GM20431 (cell line): ENCODE measurements around the gene L3MBTL4.
"Not testable (repeated sequence)": the region's sequence is repeated elsewhere in the genome, so short reads cannot be mapped to it uniquely, and the experiment has no call there.

Experiments
- in situ Hi-C: fragments of 300-500 bp; cut with MseI, MboI; formaldehyde crosslinking; loops from one replicate; pipeline ENCODE4 v1.15.0; 2020; ENCODE audit warnings: low sequenced_read_pairs; ENCODE audit not compliant: unreplicated experiment

The L3MBTL4 gene

DNA sequence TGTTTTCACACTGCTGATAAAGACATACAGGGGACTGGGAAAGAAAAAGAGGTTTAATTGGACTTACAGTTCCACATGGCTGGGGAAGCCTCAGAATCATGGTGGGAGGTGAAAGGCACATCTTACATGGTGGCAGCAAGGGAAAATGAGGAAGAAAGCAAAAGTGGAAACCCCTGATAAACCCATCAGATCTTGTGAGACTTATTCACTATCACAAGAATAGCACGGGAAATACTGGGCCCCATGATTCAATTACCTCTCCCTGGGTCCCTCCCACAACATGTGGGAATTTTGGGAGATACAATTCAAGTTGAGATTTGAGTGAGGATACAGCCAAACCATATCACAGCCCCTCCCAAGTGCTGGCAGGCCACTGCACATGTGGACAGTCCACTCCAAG, 278.8 kb downstream of the L3MBTL4 start:
- in situ Hi-C loops: not testable (repeated sequence)

DNA sequence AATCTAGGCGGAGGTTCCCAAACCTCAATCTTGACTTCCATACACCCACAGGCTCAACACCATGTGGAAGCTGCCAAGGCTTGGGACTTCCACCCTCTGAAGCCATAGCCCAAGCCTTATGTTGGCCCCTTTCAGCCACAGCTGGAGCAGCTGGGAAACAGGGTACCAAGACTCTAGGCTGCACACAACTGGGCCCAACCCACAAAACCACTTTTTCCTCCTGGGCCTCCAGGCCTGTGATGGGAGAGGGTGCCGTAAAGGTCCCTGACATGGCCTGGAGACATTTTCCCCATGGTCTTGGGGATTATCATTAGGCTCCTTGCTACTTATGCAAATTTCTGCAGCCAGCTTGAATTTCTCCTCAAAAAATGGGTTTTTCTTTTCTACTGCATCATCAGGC, 279.7 kb downstream of the L3MBTL4 start:
- in situ Hi-C loops: not testable (repeated sequence)

DNA sequence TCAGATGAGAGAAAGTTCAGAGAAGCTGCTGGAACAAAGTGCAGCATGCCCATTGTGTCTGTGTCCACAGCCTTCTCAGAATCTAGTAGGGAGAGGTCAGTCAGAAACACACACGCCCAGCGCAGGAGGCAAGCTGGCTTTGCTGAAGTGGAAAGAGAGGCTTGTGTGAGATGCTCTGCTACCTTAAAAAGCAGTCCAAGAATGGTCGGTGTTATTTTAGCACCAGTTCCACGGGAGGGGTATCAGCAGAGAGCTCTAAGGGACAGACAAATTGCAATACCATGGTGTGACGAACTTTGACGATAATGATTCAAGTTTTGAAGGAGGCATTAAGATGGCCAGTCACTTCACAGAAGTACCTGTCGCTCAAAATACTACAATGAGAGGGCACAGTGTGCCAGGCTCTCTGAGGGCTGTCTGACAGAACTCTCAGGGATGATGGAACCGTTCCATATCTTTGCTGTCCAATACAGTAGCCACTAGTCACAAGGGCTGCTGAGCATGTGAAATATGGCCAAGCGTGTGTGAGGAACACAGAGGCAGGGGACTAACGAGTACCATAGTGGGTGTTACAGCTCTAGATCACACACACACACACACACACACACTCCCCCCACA, 281.9 kb downstream of the L3MBTL4 start:
- in situ Hi-C loops: no loop called here

DNA sequence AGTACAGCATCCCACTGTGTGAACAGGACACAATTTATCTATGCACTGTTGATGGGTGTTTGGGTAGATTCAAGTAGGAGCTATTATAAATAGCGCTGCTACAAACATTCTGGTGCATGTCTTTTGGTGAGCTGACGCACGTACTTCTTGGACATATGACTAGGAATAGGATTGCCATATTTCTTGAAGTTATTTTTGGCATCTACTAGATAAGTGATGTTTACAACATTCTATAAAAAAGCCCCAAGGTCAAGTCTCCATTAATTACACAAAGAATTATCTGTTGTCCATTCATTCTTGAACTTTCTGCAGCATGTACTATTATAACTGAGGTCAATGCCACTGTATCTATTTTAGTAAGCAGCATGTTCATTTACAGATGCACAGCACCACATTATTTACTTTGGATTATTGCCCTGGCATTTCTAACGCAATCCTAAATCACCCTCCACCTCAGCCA, 293.9 kb downstream of the L3MBTL4 start:
- in situ Hi-C loops: no loop called here

DNA sequence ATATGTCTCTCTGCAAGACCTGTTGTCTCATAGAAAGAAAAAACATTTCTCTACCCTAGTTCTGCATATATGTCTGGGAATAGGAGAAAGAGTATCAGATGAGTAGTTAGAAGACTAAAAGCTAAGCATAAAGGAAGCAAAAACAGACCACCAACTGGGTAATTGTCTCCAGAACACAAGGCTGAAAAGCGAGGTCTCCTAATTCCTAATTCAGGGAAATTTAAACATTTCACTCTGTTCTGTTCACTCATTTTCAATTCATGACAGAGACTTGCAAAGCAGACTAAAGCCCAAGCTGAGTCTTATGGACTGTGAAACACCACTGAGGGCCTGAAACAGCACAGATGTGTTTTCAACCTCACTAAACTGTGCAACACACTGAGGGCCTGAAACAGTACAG, 294.9 kb downstream of the L3MBTL4 start:
- in situ Hi-C loops: no loop called here

DNA sequence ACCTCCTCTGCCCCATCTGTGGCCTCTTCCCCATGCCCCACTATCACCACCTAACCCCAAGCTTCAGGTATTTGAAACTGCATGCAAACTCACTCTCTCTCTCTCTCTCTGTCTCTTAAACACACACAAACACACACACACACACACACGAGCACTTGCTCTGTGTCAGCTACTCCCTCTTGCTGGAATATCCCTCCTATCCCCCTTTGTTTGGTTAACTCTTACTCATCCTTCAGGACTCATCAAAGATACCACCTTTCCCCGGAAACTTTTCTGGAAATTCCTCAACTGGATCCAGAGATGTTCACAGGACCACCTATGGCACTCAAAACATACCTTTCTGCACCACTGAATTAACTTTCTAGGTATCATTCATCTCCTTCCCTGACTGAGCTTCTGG, 296.6 kb downstream of the L3MBTL4 start:
- in situ Hi-C loops: no loop called here

DNA sequence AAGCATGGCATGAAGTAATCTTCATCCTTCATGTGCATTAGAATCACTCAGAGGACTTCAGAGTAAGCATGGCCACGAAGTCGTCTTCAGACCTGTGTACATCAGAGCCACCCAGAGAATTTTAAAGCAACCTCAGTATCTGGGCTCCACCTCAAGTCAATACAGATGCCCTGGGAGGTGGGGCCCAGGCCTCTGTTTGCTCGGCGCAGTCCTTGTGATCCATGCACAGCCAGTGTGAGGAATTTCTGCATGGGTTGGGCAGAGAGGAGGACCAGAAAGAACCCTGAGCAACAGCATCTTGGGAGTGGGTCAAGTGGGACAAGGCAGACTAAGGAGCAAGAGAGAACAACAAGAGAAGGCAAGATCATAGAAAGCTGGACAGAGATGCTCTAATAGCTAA, 299.0 kb downstream of the L3MBTL4 start:
- in situ Hi-C loops: no loop called here

DNA sequence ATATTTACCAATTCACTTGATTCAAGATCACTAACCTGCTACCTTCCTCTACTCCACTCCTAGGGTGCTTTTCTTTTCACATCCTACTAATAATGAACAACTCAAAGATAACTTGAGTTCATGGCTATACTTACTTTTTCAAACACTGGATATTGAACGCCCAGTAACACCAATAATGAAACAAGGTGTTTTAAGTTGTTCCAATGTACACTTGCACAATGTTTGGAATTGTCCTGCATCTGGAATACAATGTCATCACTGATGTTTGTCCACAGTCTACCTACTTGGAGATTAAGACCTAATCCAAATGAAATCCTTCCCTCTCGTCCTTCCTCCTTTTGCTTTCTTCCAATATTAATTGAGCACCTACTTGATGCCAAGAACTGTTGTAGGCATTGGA, 301.1 kb downstream of the L3MBTL4 start:
- in situ Hi-C loops: no loop called here

DNA sequence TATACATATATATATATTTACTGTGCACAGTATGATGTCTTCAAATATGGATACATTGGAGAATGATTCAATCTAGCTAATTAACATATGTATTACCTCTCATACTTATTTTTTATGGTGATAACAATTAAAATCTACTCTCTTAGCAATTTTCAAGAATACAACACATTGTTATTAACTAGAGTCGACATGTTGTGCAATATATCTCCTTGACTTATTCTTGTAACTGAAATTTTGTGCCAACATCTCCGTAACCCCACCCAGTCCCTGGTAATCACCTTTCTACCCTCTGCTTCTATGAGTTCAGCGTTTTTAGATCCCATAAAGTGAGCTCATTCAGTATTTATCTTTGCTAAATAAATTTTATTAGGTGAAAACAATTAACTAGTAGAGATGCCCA, 303.0 kb downstream of the L3MBTL4 start:
- in situ Hi-C loops: no loop called here

DNA sequence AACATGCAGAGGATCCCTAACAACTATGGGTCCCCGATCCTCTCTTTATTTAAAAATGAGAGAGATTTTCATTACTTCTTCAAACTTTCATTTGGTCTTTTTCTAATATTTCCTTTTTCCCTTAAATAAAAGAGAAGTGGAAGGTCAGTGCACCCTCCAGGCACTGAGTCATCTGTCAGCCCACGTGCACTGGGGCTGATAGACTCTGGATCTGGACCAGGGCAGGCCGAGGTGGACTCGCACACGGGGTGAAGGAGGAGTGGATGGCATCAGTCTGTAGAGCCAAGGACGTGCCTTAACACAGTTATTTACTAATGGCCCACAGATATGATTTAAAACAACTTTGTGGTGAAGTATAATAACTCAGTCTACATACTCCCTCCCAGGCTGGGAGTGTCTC, 305.0 kb downstream of the L3MBTL4 start:
- in situ Hi-C loops: no loop called here

DNA sequence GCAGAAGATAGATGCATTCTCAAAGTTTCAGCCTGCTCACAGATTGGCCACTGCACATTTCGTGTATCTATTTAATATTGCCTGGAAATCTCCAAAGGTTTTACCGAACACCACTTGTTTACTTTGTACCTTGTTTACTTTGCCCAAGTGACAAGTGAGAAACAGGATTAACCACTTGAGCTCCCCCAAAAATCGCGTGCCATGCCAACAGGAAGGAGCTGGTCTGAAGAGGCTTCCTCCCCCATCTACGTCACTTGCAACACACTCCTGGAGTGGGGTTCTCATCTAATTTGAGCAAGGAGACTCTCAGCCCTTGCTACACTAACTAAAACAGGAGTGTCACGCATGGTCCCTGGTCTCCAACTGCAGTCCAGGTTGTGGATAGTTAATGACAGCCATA, 306.9 kb downstream of the L3MBTL4 start:
- in situ Hi-C loops: no loop called here

DNA sequence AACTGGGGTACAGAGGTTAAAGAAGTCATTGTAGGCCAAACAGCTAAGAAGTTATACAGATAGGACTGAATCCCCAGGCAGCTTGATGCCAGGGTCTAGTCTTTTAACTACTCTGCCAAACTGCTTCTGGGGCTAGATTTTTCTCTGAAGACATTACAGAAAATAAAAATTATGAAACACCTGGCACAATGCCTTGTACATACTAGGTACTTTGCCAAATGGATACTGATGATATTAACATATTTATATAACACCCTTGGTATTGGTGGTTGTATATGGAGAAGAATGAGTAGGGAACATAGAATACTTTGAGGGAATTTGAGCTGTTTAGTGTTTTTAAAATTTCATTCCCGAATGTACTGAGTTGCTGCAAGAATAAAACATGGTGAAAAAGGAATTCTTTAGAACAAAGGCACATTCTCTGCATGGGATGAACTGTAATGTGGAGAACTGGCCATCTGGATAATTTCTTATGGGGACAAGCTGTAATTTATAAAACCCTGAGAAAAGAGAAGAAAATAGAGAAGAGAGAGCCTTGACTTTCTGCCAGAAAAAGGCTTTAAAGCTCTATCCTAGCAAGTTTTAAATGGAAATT, 308.5 kb downstream of the L3MBTL4 start:
- in situ Hi-C loops: no loop called here

DNA sequence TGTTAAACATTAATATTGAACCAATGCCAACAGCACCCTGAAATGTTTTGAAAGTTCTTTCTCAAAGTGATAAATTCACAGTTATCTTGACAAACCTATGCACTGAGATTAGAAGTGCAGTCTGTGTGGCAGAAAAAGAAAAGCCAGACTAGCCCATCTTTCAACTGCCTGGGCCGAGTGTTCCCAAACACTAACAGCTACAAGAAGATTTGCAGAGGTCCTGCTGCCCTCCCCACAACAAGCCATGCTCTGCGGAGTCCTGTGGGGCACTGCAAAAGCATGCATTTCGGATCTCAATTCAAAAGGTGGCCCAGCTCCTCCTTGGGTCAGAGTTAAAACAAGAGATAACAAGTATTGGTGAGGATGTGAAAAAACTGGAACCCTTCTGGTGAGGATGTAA, 311.0 kb downstream of the L3MBTL4 start:
- in situ Hi-C loops: no loop called here

DNA sequence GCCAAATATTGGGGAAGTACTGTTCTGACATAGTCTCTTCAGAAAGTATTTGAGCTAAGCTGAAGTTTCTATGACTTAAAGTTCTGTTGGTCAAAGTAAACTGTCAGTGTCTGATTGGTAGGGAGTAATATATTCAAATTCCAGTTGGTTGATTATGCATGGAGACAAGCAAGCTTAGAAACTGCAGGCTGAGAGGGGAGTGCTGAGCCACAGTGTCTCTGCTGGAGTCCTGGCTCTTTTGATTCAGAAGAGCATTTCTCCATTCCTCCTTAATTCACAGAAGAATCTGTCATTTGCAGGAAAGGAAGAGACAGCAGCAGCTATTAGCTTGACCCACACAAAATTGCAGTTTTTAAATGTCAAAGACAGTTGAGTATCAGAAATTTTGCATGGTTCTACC, 318.0 kb downstream of the L3MBTL4 start:
- in situ Hi-C loops: no loop called here

DNA sequence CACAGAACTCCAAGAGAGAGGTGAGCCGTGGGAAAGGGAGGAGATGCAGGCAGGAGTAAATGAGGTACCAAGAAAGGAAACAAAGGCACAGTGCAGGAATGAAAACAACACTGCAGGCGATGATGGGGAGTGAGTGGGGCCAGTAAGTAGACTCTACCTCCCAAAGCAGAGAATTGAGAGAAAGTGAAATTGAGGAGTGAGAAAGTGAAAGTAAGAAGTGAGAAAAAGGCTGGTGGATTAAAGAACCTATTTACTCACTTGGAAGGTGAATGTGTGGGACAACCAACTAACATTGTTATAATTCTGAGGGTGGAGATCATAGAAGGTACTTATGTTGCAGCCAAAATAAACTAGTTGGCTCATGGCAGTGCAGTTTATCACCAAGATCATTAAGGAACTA, 326.3 kb downstream of the L3MBTL4 start:
- in situ Hi-C loops: no loop called here

DNA sequence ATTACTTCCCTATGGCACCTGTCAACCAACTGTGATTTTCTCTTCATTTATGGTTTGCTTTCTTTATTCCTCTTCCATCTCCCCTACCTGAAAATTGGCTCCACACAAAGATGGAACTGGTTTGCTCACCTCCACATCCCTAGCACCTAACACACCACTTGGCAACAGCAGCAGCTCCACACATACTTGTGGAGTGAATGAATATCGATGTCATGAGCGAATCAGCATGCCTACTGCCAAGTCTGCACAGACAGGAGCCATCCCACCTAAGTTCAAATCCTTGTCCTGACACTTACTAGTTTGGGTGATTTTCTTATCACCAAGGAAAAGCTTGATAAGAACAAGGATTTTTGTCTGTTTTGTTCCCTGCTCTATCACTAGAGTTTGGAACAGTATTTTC, 328.0 kb downstream of the L3MBTL4 start:
- in situ Hi-C loops: no loop called here

DNA sequence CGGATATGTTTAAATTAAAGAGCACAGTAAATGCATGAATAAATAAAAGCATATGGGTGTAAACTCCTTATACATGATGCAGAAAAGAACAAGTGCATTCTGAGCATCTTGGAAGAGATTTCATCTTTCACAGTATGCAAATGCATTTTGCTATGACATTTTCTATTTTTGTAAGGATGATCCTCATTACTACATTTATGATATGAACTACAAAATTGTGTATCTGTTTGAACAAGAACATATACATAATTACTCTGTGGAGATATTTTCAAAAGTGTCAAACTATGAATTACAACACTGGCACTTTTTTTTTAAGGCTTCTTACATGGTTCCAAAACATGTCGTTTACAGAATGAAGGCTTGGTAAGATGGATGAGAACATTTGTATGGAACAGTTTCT, 335.3 kb downstream of the L3MBTL4 start:
- in situ Hi-C loops: no loop called here

DNA sequence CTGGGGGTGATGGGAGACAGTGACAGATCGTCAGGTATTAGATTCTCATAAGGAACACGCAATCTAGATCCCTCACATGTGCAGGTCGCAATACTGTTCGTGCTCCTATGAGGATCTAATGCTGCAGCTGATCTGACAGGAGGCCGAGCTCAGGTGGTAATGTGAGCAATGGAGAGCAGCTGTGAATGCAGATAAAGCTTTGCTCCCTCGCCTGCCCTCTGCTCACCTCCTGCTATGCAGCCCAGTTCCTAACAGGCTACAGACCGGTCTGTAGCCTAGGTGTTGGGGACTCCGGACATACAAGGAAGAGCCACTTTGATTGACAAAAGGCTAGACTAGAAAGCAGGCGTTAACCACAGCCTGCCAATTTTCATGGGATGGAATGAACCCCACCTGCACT, 335.8 kb downstream of the L3MBTL4 start:
- in situ Hi-C loops: no loop called here

DNA sequence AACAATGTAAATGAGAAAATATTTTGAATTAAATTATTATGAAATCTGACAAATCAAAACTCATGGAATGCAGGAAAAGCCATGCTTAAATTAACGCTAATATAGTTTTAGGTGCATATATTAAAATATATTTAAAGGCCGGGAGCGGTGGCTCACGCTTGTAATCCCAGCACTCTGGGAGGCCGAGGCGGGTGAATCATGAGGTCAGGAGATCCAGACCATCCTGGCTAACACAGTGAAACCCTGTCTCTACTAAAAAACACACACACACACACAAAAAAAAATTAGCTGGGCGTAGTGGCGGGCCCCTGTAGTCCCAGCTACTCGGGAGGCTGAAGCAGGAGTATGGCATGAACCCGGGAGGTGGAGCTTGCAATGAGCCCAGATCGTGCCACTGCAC, 342.3 kb downstream of the L3MBTL4 start:
- in situ Hi-C loops: not testable (repeated sequence)

DNA sequence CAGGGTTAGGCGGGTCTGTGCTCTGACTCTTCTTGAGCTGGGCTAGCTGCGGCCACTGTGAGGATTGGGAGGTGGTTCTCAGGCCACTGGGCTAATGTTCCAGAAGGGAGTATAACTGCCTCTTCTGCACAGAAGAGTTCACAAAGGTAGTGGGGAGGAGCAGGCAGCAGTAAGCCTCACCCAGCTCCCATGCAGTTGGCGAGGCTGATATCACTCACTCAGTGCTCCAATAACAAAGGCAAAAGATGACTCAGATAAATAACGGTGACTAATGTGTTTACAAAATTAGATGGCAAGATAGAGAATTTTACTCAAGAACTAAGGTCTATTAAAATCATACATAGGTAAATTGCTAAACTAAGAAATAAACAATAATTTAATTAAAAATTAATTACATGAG, 345.2 kb downstream of the L3MBTL4 start:
- in situ Hi-C loops: no loop called here

DNA sequence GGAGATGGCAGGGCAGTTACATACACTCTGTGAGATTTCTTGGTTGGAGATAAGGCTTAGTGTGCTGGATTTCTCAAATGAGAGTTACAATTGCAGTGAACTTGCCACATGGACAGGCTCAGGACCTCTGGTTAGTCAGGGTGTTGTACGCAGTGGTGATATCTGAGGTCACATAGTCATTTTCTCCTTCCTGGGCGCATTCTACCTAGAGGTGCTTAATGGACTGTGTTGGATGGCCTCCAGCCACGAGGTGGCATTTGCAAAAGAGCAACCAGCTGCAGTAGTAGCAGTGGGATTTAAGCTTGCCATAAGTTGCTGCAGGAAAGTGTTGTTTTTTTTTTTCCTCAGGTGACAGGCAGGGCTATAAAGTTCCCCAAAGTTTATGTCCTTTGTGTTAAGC, 345.6 kb downstream of the L3MBTL4 start:
- in situ Hi-C loops: no loop called here

DNA sequence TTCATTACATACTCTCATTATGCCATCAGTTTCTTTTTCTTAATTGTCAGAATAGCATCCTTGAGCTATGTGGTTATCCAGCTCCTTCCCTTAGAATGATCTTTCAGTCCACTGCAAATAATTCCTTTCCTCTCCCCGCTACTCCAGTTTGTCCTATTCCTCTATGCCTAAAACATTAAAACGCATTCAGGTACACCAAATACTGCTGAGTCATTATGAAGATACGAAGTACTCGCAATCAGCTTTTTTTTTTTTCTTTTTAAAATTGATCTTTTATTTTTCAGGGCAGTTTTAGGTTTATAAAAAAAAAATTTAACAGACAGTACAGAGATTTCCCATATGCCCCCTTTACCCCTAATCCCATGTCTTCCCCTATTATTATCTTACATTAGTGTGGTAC, 354.6 kb downstream of the L3MBTL4 start:
- in situ Hi-C loops: no loop called here
